NCI-H2227 (cell line): Measurements from ENCODE around the gene TLR4.

Experiments
- DNase-seq: peaks from one replicate; lab custom pipeline; 2025; ENCODE audit not compliant: unreplicated experiment; lab: John Stamatoyannopoulos, UW

TLR4 gene

GRCh38 chr9:117744369-117744768 is 40.2 kb downstream of the TLR4 start:
- DNase-seq = no peak

DNA sequence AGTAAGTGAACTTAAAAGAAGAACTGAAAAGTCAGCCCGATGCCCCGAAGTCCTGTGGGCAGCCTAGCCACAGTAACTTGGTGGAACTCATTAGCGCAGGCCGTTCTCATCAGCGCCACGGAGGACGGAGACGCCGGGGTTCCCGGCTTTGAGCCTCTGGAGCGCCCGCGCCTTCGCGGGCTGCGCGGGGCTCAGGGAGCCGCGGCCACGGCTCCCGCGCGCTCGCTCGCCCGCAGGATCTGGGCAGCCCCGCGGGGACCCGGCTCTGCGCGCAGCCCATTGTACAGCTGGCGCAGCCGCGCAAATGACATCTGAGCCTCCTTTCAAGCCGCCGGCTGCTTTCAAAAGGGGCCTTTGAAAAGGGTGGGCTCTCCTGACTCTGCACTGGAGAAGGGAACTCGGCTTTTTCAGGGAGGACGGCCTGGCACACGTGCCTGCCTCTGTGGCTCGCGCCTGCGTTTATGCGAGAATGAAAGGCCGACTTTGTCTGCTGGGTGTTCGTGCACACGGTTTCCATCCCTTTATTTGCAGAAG is 40.7 kb downstream of the TLR4 start:
- peak; percentile 47 for DNase-seq

GRCh38 chr9:117745598-117745997 is 41.4 kb downstream of the TLR4 start:
- no peak for DNase-seq

DNA sequence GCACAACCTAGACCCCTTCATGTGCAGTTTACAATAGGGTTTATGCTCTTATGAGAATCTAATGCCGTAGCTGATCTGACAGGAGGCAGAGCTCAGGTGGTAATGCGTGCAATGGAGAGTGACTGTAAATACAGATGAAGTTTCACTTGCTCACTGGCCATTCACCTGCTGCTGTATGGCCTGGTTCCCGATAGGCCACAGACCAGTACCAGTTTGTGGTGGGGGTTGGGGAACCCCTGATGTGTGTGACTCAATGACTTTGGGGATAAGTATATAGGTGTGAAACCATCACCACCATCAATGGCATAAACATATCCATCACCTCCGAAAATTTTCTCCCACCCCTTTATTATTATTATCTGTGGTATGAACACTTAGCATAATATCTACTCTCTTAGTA is 42.1 kb downstream of the TLR4 start:
- no peak for DNase-seq

DNA sequence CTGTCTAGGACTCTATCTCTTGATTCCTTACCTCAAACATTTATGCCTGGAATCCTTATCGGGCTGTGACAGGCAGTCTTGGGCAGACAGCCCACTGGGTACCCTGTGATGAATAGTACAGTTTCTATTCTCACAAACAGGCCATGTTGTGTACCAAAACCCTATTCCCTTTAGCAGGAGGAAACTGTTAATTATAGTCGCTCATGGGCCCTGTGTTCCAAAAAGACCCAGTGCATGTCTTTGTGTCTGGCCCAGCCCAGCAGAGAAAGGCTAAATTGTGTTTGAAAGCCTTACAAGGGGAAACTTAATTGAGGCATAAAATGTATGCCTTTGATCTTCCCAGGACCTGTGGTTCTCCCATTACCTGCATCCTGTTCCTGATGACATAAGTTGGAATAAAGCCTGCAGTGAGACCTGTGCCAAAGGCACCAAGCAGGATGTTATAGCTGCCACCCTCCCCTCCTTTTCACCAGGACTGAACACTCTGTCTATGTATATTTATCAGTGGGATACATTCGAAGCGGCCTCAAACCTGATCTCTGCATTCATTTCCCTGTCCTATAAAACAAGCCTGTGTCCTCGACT is 43.3 kb downstream of the TLR4 start:
- no peak for DNase-seq

DNA sequence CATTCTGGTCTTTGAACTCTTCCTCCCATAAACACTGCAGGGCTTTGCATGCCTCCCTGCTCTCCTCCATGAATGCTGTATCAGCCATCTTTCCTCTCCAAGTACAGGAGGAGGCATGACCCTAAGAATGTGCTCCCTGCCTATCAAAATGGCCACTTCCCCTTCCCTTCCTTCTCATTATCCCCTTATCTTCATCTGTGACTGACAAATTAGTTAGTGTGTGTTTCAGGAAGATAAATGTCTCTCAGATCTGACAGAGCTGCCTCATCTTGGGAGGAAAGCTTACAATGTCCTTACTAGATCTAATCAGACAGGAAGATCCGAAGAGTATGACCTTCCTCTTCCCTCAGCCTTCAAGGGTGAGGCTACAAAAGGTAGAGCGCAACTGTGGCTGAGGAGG is 46.2 kb downstream of the TLR4 start:
- no peak for DNase-seq

DNA sequence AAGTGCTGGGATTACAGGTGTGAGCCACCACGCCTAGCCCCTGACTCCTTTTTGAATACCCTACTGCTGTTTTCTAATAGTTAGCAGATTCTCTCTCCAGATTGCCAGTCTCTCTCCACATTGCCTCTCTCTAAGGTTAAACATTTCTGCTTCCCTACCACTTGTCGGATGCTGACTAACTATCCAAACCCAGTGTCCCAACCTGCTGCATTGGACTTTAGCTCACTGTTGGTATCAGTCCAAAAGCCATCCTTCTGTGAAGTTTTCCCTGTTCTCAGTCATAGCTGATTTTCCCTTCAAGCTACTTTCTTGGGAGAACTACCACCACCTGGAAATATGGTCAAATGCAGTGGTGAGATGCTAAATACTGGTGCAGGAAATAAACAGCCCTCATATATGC is 48.7 kb downstream of the TLR4 start:
- DNase-seq = no peak

DNA sequence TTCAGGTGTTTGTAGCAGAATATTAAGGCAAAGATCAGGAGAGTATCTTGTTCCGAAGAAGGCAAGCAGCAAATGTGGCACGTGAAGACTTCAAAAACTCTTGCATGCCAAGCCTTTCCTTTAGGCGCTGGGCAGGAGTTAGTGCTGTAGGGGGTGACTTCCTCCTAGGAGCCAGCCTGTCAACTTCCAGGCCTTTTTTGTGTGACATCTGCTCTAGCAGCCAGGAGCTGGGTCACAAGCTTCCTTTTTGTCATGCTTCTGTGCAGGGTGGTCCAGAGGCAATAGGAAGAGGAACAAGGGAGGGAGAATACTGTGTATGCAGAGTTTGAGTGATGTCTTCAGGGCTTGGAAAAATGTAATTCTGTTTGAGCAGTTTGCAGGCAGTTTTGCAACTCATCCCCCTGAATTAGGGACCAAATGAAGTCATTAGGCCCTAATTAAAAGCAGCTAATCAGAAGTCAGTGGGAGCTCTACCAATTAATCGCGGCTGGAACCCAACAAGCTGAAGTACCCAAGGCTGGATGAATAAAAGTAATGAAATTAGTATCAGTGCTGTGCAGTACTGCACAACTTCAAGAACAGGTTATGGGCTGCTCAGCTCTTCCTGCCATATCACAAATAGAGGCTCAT is 53.5 kb downstream of the TLR4 start:
- DNase-seq = no peak

GRCh38 chr9:117763314-117763713 is 59.1 kb downstream of the TLR4 start:
- DNase-seq = peak; percentile 2

DNA sequence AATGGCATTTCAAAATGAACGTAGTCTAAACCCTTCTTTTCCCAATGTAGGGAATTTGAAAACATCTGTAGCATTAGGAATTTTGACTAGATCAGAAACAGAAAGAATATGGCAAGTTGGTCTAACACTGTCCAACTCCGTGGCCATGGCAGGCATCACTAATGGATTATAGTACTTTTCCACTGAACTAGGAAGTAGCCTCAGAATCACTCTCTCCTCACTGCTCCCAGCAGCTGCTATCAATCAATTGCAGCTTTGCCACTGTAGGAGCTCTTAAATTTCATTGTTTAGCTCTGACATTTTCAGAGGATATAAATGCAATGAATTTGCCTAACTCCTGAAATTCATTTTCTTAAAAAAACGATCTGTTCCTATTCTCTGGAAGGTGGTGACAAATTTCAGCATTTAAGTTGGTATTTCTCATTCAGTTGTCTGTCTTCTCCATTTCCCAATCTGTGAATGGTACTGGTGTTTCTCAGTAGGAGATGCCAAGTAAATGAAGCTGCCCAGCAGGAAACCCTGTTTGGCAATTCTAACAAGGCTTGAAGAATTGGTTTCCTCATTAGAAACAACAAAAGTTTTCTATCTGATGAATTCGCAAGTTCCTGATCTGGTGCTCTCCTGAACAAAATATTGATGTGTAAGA is 64.7 kb downstream of the TLR4 start:
- no peak for DNase-seq

DNA sequence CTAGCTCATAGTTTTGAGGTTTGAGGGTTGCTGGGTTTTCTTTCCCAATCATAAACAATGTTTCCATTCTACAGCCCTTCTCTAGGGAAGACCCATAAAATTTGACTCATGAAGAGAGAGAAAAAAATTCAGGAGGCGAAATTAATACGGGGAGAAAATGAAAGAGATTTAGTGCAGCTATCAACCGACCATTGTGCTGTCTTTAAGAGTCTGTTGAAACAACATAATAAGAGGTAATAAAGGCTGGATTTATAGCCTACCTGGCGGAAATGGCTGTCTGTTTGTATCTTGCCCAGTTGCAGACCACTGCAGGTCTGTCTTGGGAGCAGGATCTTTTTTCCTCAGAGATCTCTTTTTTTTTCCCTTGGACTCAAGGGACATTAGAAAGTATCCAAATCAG is 66.9 kb downstream of the TLR4 start:
- peak; percentile 25 for DNase-seq

DNA sequence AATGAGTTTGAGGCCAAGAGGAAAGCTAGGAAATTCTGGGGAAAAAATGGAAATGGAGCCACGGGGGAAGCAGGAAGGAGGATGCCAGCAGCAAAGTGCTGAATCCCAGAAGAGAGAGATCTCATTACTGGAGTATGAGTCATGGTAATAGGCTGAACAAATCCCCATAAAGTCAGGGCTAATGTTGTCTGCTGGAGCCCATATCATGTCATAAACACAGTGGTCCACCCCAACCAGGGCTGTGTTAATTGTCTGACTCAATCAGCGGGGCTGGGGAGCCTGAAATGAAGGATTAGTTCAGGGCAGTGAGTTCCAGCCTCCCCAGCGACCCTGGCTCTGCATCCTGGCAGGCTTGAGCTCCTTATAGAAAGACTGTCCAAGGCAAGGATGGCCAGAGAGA is 68.8 kb downstream of the TLR4 start:
- no peak for DNase-seq
